LoVo (cell line): ENCODE measurements around the gene RNF41.

Experiments
- DNase-seq: peaks from one replicate; pipeline ENCODE4 v3.0.0-alpha.2; 2016; ENCODE audit warnings: low spot score

The RNF41 gene

GRCh38 chr12:56243731-56244181, 22.0 kb upstream of the RNF41 start:
- DNase-seq = no peak

- DNase-seq = no peak
Observed at GRCh38 chr12:56242986-56243385, 21.3 kb upstream of the RNF41 start.

- no peak for DNase-seq
Observed at GRCh38 chr12:56241424-56242303, 19.9 kb upstream of the RNF41 start.

GRCh38 chr12:56237552-56237951, 15.8 kb upstream of the RNF41 start:
- DNase-seq = no peak

- DNase-seq = no peak
Observed at GRCh38 chr12:56236985-56237384, 15.3 kb upstream of the RNF41 start.

GRCh38 chr12:56236091-56236490, 14.4 kb upstream of the RNF41 start:
- DNase-seq = no peak

- no peak for DNase-seq
Observed at GRCh38 chr12:56234746-56235436, 13.2 kb upstream of the RNF41 start.

GRCh38 chr12:56231184-56231582, 9.5 kb upstream of the RNF41 start:
- DNase-seq = no peak

GRCh38 chr12:56230432-56231183, 8.9 kb upstream of the RNF41 start:
- peak; percentile 18 for DNase-seq

GRCh38 chr12:56229916-56230431, 8.3 kb upstream of the RNF41 start, which contains the start of gene SLC39A5:
TSS of gene SLC39A5 (plus strand) at chr12:56230051. CDS start at chr12:56231275, 1,224 bp downstream.
- no peak for DNase-seq

GRCh38 chr12:56229082-56229481, 7.4 kb upstream of the RNF41 start:
- DNase-seq = no peak

GRCh38 chr12:56224954-56225353, 3.2 kb upstream of the RNF41 start:
- no peak for DNase-seq

GRCh38 chr12:56224102-56224701, 2.5 kb upstream of the RNF41 start, which contains the start of gene NABP2:
TSS of gene NABP2 (plus strand) at chr12:56224342. CDS start at chr12:56224857, 515 bp downstream.
- DNase-seq = peak; percentile 100

GRCh38 chr12:56223571-56224101, 1.9 kb upstream of the RNF41 start:
- no peak for DNase-seq

GRCh38 chr12:56222531-56222895, 791 bp upstream of the RNF41 start:
- DNase-seq = peak; percentile 15

GRCh38 chr12:56221232-56221756, 428 bp downstream of the RNF41 start:
- DNase-seq = peak; percentile 43

- DNase-seq = no peak
Observed at GRCh38 chr12:56220611-56221231, 1.0 kb downstream of the RNF41 start.

GRCh38 chr12:56219840-56220239, 1.9 kb downstream of the RNF41 start:
- DNase-seq = no peak

GRCh38 chr12:56216461-56216860, 5.3 kb downstream of the RNF41 start:
- no peak for DNase-seq

- DNase-seq = no peak
Observed at GRCh38 chr12:56213878-56214277, 7.8 kb downstream of the RNF41 start.

- no peak for DNase-seq
Observed at GRCh38 chr12:56212361-56212760, 9.4 kb downstream of the RNF41 start.
